ENCODE results near the gene CCL4. TPM values are rescaled to one million over a fixed set of nuclear protein-coding genes. Genes with fewer than 3 reads are reported as not detected.
"Not testable (repeated sequence)": the region's sequence is repeated elsewhere in the genome, so short reads cannot be mapped to it uniquely, and the experiment has no call there.

Gene CCL4
- total and polyA plus RNA-seq, 2 donors (not counting 1 experiment from before 2014, with no cell fraction given), result not detected

DNA sequence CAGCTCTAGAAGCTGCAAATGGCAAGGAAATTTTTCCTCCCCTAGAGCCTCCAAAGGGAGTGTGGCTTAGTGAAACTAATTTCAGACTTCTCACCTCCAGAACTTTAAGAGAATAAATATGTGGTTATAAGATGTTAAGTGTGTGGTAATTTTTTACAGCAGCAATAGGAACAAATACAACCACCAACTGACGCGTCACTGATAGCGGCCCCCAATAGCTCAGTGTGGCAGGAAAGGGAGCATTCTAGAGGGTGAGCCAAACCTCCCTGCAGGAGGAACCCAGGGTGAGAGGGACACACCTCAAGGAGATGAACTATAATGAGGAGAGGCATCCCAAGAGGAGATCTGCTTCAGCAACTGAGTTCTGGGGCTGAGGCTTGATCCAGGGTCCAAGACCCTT lies 4.0 kb downstream of the CCL4 start:
- H2AFZ ChIP-seq (ENCODE audit: low read length), result no peak overlapping the region
- H3K4me2 ChIP-seq (ENCODE audit: extremely low read depth, insufficient read depth, low read length), result no peak overlapping the region
- H3K36me3 ChIP-seq (ENCODE audit: control insufficient read depth, insufficient read depth, low read length), result no peaks in the 10 kb centered on the region
- H3K27me3 ChIP-seq (ENCODE audit: control insufficient read depth, insufficient read depth, low read length), result no peaks in the 10 kb centered on the region
- H3K9ac ChIP-seq (ENCODE audit: insufficient read depth, low read length), result no peak overlapping the region
- no peaks in the 10 kb centered on the region for H4K20me1 ChIP-seq (ENCODE audit: control insufficient read depth, extremely low read depth, insufficient read depth, low read length)
- no peak for DNase-seq (ENCODE audit: low read depth in 2 of 2)
- no peaks in the 10 kb centered on the region for H3K79me2 ChIP-seq (ENCODE audit: control insufficient read depth, insufficient read depth, low read length)
- H3K4me1 ChIP-seq (ENCODE audit: control insufficient read depth, extremely low read depth, insufficient read depth, low read length), result no peaks in the 10 kb centered on the region
- H3K4me3 ChIP-seq (replicated peaks in 1 of 4; ENCODE audit: control extremely low read depth in 1 of 4, insufficient read depth in 1 of 4, low read depth in 3 of 4, low read length in 4 of 4), result no peak overlapping the region
- H3K9me3 ChIP-seq (ENCODE audit: control insufficient read depth, insufficient read depth, low read depth, low read length), result no peaks in the 10 kb centered on the region
- H3K27ac ChIP-seq (ENCODE audit: insufficient read depth, low read length), result no peak overlapping the region
- no peak for TF ChIP-seq EZH2 (IDR thresholded peaks at IDR 0.05; ENCODE audit: low read length, missing control alignments)
- TF ChIP-seq CTCF (conservative IDR thresholded peaks at IDR 0.05 in 1 of 2, IDR thresholded peaks at IDR 0.05 in 1 of 2; ENCODE audit: low read depth in 1 of 2, low read length in 2 of 2), result no peak

- not testable (repeated sequence) for DNase-seq (ENCODE audit: low read depth in 2 of 2); H4K20me1 ChIP-seq (ENCODE audit: control insufficient read depth, extremely low read depth, insufficient read depth, low read length); H3K4me1 ChIP-seq (ENCODE audit: control insufficient read depth, extremely low read depth, insufficient read depth, low read length); H3K27me3 ChIP-seq (ENCODE audit: control insufficient read depth, insufficient read depth, low read length); H3K4me2 ChIP-seq (ENCODE audit: extremely low read depth, insufficient read depth, low read length); H3K27ac ChIP-seq (ENCODE audit: insufficient read depth, low read length); H3K36me3 ChIP-seq (ENCODE audit: control insufficient read depth, insufficient read depth, low read length); H3K9me3 ChIP-seq (ENCODE audit: control insufficient read depth, insufficient read depth, low read depth, low read length); H3K4me3 ChIP-seq (replicated peaks in 1 of 4; ENCODE audit: control extremely low read depth in 1 of 4, insufficient read depth in 1 of 4, low read depth in 3 of 4, low read length in 4 of 4); H2AFZ ChIP-seq (ENCODE audit: low read length); H3K9ac ChIP-seq (ENCODE audit: insufficient read depth, low read length); H3K79me2 ChIP-seq (ENCODE audit: control insufficient read depth, insufficient read depth, low read length)
Measured at GRCh38 chr17:36108265-36108664, 4.6 kb downstream of the CCL4 start.

GRCh38 chr17:36111068-36111490 lies 7.5 kb downstream of the CCL4 start:
- Histone ChIP-seq H3K4me1 (ENCODE audit: control insufficient read depth, extremely low read depth, insufficient read depth, low read length) (no peaks in the 10 kb centered on the region), H2AFZ (ENCODE audit: low read length) (no peak overlapping the region), H3K4me3 (replicated peaks in 1 of 4; ENCODE audit: control extremely low read depth in 1 of 4, insufficient read depth in 1 of 4, low read depth in 3 of 4, low read length in 4 of 4) (no peak overlapping the region), H3K79me2 (ENCODE audit: control insufficient read depth, insufficient read depth, low read length) (no peaks in the 10 kb centered on the region), H3K27me3 (ENCODE audit: control insufficient read depth, insufficient read depth, low read length) (no peaks in the 10 kb centered on the region), H3K4me2 (ENCODE audit: extremely low read depth, insufficient read depth, low read length) (no peak overlapping the region), H3K27ac (ENCODE audit: insufficient read depth, low read length) (no peak overlapping the region), H3K9me3 (ENCODE audit: control insufficient read depth, insufficient read depth, low read depth, low read length) (no peaks in the 10 kb centered on the region), H3K9ac (ENCODE audit: insufficient read depth, low read length) (no peak overlapping the region), H4K20me1 (ENCODE audit: control insufficient read depth, extremely low read depth, insufficient read depth, low read length) (no peaks in the 10 kb centered on the region), H3K36me3 (ENCODE audit: control insufficient read depth, insufficient read depth, low read length) (no peaks in the 10 kb centered on the region)
- no peak for TF ChIP-seq EZH2 (IDR thresholded peaks at IDR 0.05; ENCODE audit: low read length, missing control alignments)
- DNase-seq (ENCODE audit: low read depth in 2 of 2), result no peak

DNA sequence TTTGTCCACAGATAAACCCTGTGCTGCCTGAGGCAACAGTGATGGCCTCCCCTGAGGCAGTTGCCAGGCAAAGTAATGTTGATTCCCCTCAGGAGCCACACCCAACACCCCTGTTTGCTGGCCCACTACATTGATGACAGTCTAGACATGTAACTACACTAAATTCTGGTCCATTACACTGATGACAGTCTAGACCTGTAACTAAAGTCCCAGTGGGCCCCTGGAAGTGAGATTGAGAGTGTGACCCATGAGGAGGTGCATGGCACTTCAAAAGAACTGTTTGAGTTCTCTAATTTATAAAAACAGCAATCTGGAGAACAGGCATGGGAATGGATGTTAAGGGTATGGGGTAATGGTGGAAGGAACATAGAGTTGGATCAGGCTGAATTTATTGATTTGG lies 8.9 kb downstream of the CCL4 start:
- Histone ChIP-seq H2AFZ (ENCODE audit: low read length) (no peak overlapping the region), H3K9ac (ENCODE audit: insufficient read depth, low read length) (no peak overlapping the region), H4K20me1 (ENCODE audit: control insufficient read depth, extremely low read depth, insufficient read depth, low read length) (no peaks in the 10 kb centered on the region), H3K27ac (ENCODE audit: insufficient read depth, low read length) (no peak overlapping the region), H3K27me3 (ENCODE audit: control insufficient read depth, insufficient read depth, low read length) (no peaks in the 10 kb centered on the region), H3K4me1 (ENCODE audit: control insufficient read depth, extremely low read depth, insufficient read depth, low read length) (no peaks in the 10 kb centered on the region), H3K4me3 (replicated peaks in 1 of 4; ENCODE audit: control extremely low read depth in 1 of 4, insufficient read depth in 1 of 4, low read depth in 3 of 4, low read length in 4 of 4) (no peak overlapping the region), H3K36me3 (ENCODE audit: control insufficient read depth, insufficient read depth, low read length) (no peaks in the 10 kb centered on the region), H3K4me2 (ENCODE audit: extremely low read depth, insufficient read depth, low read length) (no peak overlapping the region), H3K79me2 (ENCODE audit: control insufficient read depth, insufficient read depth, low read length) (no peaks in the 10 kb centered on the region), H3K9me3 (ENCODE audit: control insufficient read depth, insufficient read depth, low read depth, low read length) (no peaks in the 10 kb centered on the region)
- no peak for DNase-seq (ENCODE audit: low read depth in 2 of 2)
- TF ChIP-seq CTCF (conservative IDR thresholded peaks at IDR 0.05 in 1 of 2, IDR thresholded peaks at IDR 0.05 in 1 of 2; ENCODE audit: low read depth in 1 of 2, low read length in 2 of 2) (no peak), EZH2 (IDR thresholded peaks at IDR 0.05; ENCODE audit: low read length, missing control alignments) (no peak)

- H3K36me3 ChIP-seq (ENCODE audit: control insufficient read depth, insufficient read depth, low read length); DNase-seq (ENCODE audit: low read depth in 2 of 2); H4K20me1 ChIP-seq (ENCODE audit: control insufficient read depth, extremely low read depth, insufficient read depth, low read length); H2AFZ ChIP-seq (ENCODE audit: low read length); H3K4me1 ChIP-seq (ENCODE audit: control insufficient read depth, extremely low read depth, insufficient read depth, low read length); H3K9me3 ChIP-seq (ENCODE audit: control insufficient read depth, insufficient read depth, low read depth, low read length); H3K9ac ChIP-seq (ENCODE audit: insufficient read depth, low read length); H3K27ac ChIP-seq (ENCODE audit: insufficient read depth, low read length); H3K27me3 ChIP-seq (ENCODE audit: control insufficient read depth, insufficient read depth, low read length); H3K4me2 ChIP-seq (ENCODE audit: extremely low read depth, insufficient read depth, low read length); H3K4me3 ChIP-seq (replicated peaks in 1 of 4; ENCODE audit: control extremely low read depth in 1 of 4, insufficient read depth in 1 of 4, low read depth in 3 of 4, low read length in 4 of 4); H3K79me2 ChIP-seq (ENCODE audit: control insufficient read depth, insufficient read depth, low read length): not testable (repeated sequence)
Measured at GRCh38 chr17:36113131-36113530, 9.5 kb downstream of the CCL4 start.

All from fibroblast of lung (primary cell).